Thoracic aorta (tissue), 2 donors: Measurements from ENCODE around the gene C1QL3. TPM values are rescaled to one million over a fixed set of nuclear protein-coding genes. Genes with fewer than 3 reads are reported as not detected.

ENCODE experiments used
- ATAC-seq: fragments of 150-250 bp; one replicate; pipeline ENCODE4 v1.8.0; 2017; ENCODE audit warnings: low read depth; ENCODE audit not compliant: insufficient number of reproducible peaks, low FRiP score
- DNase-seq: peaks from one replicate; pipeline ENCODE4 v3.0.0-alpha.2; 2020; ENCODE audit warnings: low spot score
- H3K27ac ChIP-seq, 2 donors: fragments of 200-600 bp; sonication (generic); 1 replicate in 1 of 2; 2 replicates in 1 of 2; pipeline ENCODE4 v1.5.1; 2016; ENCODE audit warnings: mild to moderate bottlenecking in 2 of 2, moderate library complexity in 2 of 2
- H3K27me3 ChIP-seq: fragments of 200-600 bp; sonication (generic); replicated peaks from 2 replicates; pipeline ENCODE4 v1.6.0; 2016; ENCODE audit warnings: mild to moderate bottlenecking; ENCODE audit not compliant: insufficient read depth
- H3K36me3 ChIP-seq: fragments of 200-600 bp; sonication (generic); one replicate; pipeline ENCODE4 v1.5.1; 2016
- H3K4me1 ChIP-seq, 2 donors: fragments of 200-600 bp; sonication (generic); 1 replicate in 1 of 2; 2 replicates in 1 of 2; pipeline versions ENCODE4 v1.5.1 to v1.6.0; 2016; ENCODE audit warnings: low read depth in 2 of 2, mild to moderate bottlenecking in 1 of 2; ENCODE audit not compliant: control insufficient read depth in 1 of 2
- H3K4me3 ChIP-seq: fragments of 200-600 bp; sonication (generic); 2 replicates; pipeline ENCODE4 v1.5.1; 2016; ENCODE audit warnings: mild to moderate bottlenecking
- H3K9me3 ChIP-seq: fragments of 200-600 bp; sonication (generic); 2 replicates; pipeline ENCODE4 v1.5.1; 2016
- CTCF ChIP-seq: fragments of 200-600 bp; sonication (generic); IDR thresholded peaks from one replicate; pipeline ENCODE4 v1.5.1; 2019; ENCODE audit warnings: antibody characterized with exemption
- total RNA-seq, 2 donors: library from RNA; depleted of rRNA; stranded (reverse); fragments of >200 nt; gene quantifications; one replicate each; pipeline versions ENCODE4 v1.1.0 to v1.2.3, GENCODE V29; 2016

The C1QL3 gene
- total RNA-seq, result not detected

- Histone ChIP-seq H3K36me3 (no peaks in the 10 kb centered on the region), H3K4me3 (peak within 1 kb of the TSS; percentile 77), H3K27me3 (no peaks in the 10 kb centered on the region), H3K9me3 (no peaks in the 10 kb centered on the region), H3K4me1 (peaks cover 18 to 27% of the 10 kb centered on the region in 2 donors), H3K27ac (no peak within 1 kb of the TSS)
- no peak for DNase-seq
- no peak for TF ChIP-seq CTCF
- no peak for ATAC-seq
These were observed at the start of gene C1QL3 for GRCh38 chr10:16521311-16522016. Gene C1QL3, minus strand, starts transcription at chr10:16521879. Its CDS starts 814 bp downstream, at chr10:16521065.

- no peak overlapping the region for H3K4me3 ChIP-seq
- no peaks in the 10 kb centered on the region for H3K4me1 ChIP-seq
- no peak overlapping the region for H3K27ac ChIP-seq
- DNase-seq, result no peak
- ATAC-seq, result no peak
- no peaks in the 10 kb centered on the region for H3K9me3 ChIP-seq
- TF ChIP-seq CTCF, result no peak
- H3K36me3 ChIP-seq, result no peaks in the 10 kb centered on the region
- no peaks in the 10 kb centered on the region for H3K27me3 ChIP-seq
These were observed 49.1 kb upstream of the C1QL3 start for GRCh38 chr10:16570731-16571130.

GRCh38 chr10:16566202-16566805 lies 44.6 kb upstream of the C1QL3 start:
- no peaks in the 10 kb centered on the region for H3K4me1 ChIP-seq
- H3K4me3 ChIP-seq, result no peak overlapping the region
- no peak for TF ChIP-seq CTCF
- no peak for ATAC-seq
- no peak for DNase-seq
- H3K27ac ChIP-seq, result no peak overlapping the region
- no peaks in the 10 kb centered on the region for H3K27me3 ChIP-seq
- no peaks in the 10 kb centered on the region for H3K36me3 ChIP-seq
- no peaks in the 10 kb centered on the region for H3K9me3 ChIP-seq

GRCh38 chr10:16565604-16566003 lies 43.9 kb upstream of the C1QL3 start:
- H3K9me3 ChIP-seq, result no peaks in the 10 kb centered on the region
- no peak for DNase-seq
- TF ChIP-seq CTCF, result no peak
- no peak overlapping the region for H3K4me3 ChIP-seq
- ATAC-seq, result no peak
- H3K36me3 ChIP-seq, result no peaks in the 10 kb centered on the region
- H3K27ac ChIP-seq, result no peak overlapping the region
- H3K27me3 ChIP-seq, result no peaks in the 10 kb centered on the region
- H3K4me1 ChIP-seq, result no peaks in the 10 kb centered on the region

- no peak for DNase-seq
- Histone ChIP-seq H3K9me3 (no peaks in the 10 kb centered on the region), H3K4me1 (no peaks in the 10 kb centered on the region), H3K27me3 (no peaks in the 10 kb centered on the region), H3K27ac (no peak overlapping the region), H3K4me3 (no peak overlapping the region), H3K36me3 (no peaks in the 10 kb centered on the region)
- no peak for ATAC-seq
- no peak for TF ChIP-seq CTCF
These were observed 41.2 kb upstream of the C1QL3 start for GRCh38 chr10:16562891-16563290.
